NB4 (cell line): ENCODE results near the gene ZFX.

Source experiments
- CTCF ChIP-seq: IDR thresholded peaks from one replicate; pipeline ENCODE4 v1.5.1; 2012; ENCODE audit warnings: low read depth, low read length
- POLR2A ChIP-seq: IDR thresholded peaks from 2 replicates; pipeline ENCODE4 v1.6.1; 2011; ENCODE audit warnings: mild to moderate bottlenecking; ENCODE audit not compliant: insufficient read length; ENCODE audit errors: extremely low read depth

DNA sequence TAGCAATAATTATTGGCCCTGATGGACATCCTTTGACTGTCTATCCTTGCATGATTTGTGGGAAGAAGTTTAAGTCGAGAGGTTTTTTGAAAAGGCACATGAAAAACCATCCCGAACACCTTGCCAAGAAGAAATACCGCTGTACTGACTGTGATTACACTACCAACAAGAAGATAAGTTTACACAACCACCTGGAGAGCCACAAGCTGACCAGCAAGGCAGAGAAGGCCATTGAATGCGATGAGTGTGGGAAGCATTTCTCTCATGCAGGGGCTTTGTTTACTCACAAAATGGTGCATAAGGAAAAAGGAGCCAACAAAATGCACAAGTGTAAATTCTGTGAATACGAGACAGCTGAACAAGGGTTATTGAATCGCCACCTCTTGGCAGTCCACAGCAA is 60.7 kb downstream of the ZFX start:
- TF ChIP-seq CTCF (no peak), POLR2A (no peak)
